C4-2B (cell line): ENCODE data around the gene TLR1.
A peak's percentile ranks its signal among the peaks of the same experiment; 100 is the strongest.

Source experiments
- H3K27ac ChIP-seq: fragments of 450-650 bp; 2 replicates; pipeline ENCODE4 v1.5.1; 2017
- CTCF ChIP-seq: fragments of 450-650 bp; conservative IDR thresholded peaks from 2 replicates; pipeline ENCODE4 v1.5.1; 2017; ENCODE audit warnings: mild to moderate bottlenecking
- ZFX ChIP-seq: fragments of 450-650 bp; IDR thresholded peaks from 2 replicates; pipeline ENCODE4 v1.6.1; 2017

TLR1 gene

GRCh38 chr4:38804654-38805295 lies at the start of gene TLR1:
Gene TLR1 (minus strand): TSS chr4:38804791. CDS start chr4:38798831, 5,960 bp downstream.
- TF ChIP-seq ZFX (no peak), CTCF (peak; percentile 67)
- no peak within 1 kb of the TSS for H3K27ac ChIP-seq

- TF ChIP-seq CTCF (no peak), ZFX (no peak)
- H3K27ac ChIP-seq, result no peak overlapping the region
Measured at GRCh38 chr4:38846015-38846414, 41.4 kb upstream of the TLR1 start.

- H3K27ac ChIP-seq, result no peak overlapping the region
- TF ChIP-seq CTCF (no peak), ZFX (no peak)
Measured at GRCh38 chr4:38842994-38843393, 38.4 kb upstream of the TLR1 start.

- H3K27ac ChIP-seq, result no peak overlapping the region
- TF ChIP-seq ZFX (no peak), CTCF (no peak)
Measured at GRCh38 chr4:38837849-38838248, 33.3 kb upstream of the TLR1 start.

GRCh38 chr4:38837334-38837733 lies 32.7 kb upstream of the TLR1 start:
- no peak overlapping the region for H3K27ac ChIP-seq
- TF ChIP-seq CTCF, result no peak
- no peak for TF ChIP-seq ZFX

GRCh38 chr4:38834570-38834969 lies 30.0 kb upstream of the TLR1 start:
- no peak overlapping the region for H3K27ac ChIP-seq
- TF ChIP-seq CTCF, result no peak
- no peak for TF ChIP-seq ZFX

- TF ChIP-seq ZFX (no peak), CTCF (no peak; the same call in 1 of the 2 replicates)
- H3K27ac ChIP-seq, result no peak overlapping the region
Measured at GRCh38 chr4:38832624-38833528, 28.3 kb upstream of the TLR1 start.
